Loucy (cell line): Measurements from ENCODE around the gene GNA14.

Source experiments
- CTCF ChIP-seq: fragments of 200-600 bp; sonication (generic); conservative IDR thresholded peaks from 2 replicates; pipeline ENCODE4 v1.5.1; 2014; ENCODE audit warnings: mild to moderate bottlenecking, antibody characterized with exemption, low read length
- EZH2phosphoT487 ChIP-seq: fragments of 200-600 bp; IDR thresholded peaks from 2 replicates; pipeline ENCODE4 v1.6.1; 2018; ENCODE audit warnings: antibody characterized with exemption, mild to moderate bottlenecking, moderate library complexity, borderline replicate concordance

- TF ChIP-seq CTCF: no peak
- no peak for TF ChIP-seq EZH2phosphoT487
Measured at GRCh38 chr9:77534376-77535057, 113.6 kb downstream of the GNA14 start.
